Keratinocyte (primary cell): Measurements from ENCODE around the gene NUP214. TPM values are rescaled to one million over a fixed set of nuclear protein-coding genes. Genes with fewer than 3 reads are reported as not detected.

Experiments
- DNase-seq: peaks from one replicate; pipeline ENCODE4 v3.0.0-alpha.2; 2011; ENCODE audit warnings: low read depth, missing footprints, low spot score
- FAIRE-seq: peaks from 2 replicates; lab custom pipeline; 2011; peaks lifted over from hg19 to GRCh38; lab: Jason Lieb, UNC
- H2AFZ ChIP-seq: 2 replicates; pipeline ENCODE4 v1.6.0; 2012; ENCODE audit warnings: low read length, control low read depth, inconsistent platforms; ENCODE audit not compliant: control insufficient read depth
- H3K27ac ChIP-seq: 2 replicates; pipeline ENCODE4 v1.5.1; 2011; ENCODE audit warnings: low read length; ENCODE audit not compliant: control insufficient read depth, insufficient read depth
- H3K27me3 ChIP-seq: 3 replicates; pipeline ENCODE4 v1.6.0; 2011; ENCODE audit warnings: low read length; ENCODE audit not compliant: control insufficient read depth, insufficient read depth; ENCODE audit errors: extremely low read depth
- H3K36me3 ChIP-seq, 2 experiments: 2 replicates in 1 of 2; 3 replicates in 1 of 2; pipeline ENCODE4 v1.5.1; 2011; ENCODE audit warnings: low read length in 2 of 2, mild to moderate bottlenecking in 1 of 2; ENCODE audit not compliant: control insufficient read depth in 2 of 2, insufficient read depth in 2 of 2; ENCODE audit errors: extremely low read depth in 1 of 2
- H3K4me1 ChIP-seq: 3 replicates; pipeline ENCODE4 v1.5.1; 2011; ENCODE audit warnings: low read length; ENCODE audit not compliant: control insufficient read depth, insufficient read depth; ENCODE audit errors: extremely low read depth
- H3K4me2 ChIP-seq: 3 replicates; pipeline ENCODE4 v1.6.0; 2011; ENCODE audit warnings: low read depth, low read length; ENCODE audit not compliant: control insufficient read depth, insufficient read depth; ENCODE audit errors: extremely low read depth
- H3K4me3 ChIP-seq, 3 experiments: fragments of 200-600 bp in 1 of 3; sonication (generic) in 1 of 3; 2 replicates in 2 of 3; 3 replicates in 1 of 3; pipeline ENCODE4 v1.5.1; 2011 to 2016; ENCODE audit warnings: low read length in 3 of 3, mild to moderate bottlenecking in 3 of 3, control low read depth in 2 of 3, inconsistent platforms in 1 of 3, low read depth in 1 of 3, mixed read lengths in 1 of 3, mixed run types in 1 of 3, moderate library complexity in 1 of 3; ENCODE audit not compliant: control insufficient read depth in 2 of 3, insufficient read depth in 2 of 3; ENCODE audit errors: extremely low read depth in 1 of 3
- H3K79me2 ChIP-seq: 2 replicates; pipeline ENCODE4 v1.6.0; 2012; ENCODE audit warnings: low read length; ENCODE audit not compliant: control insufficient read depth, insufficient read depth
- H3K9ac ChIP-seq: 3 replicates; pipeline ENCODE4 v1.6.0; 2011; ENCODE audit warnings: low read length; ENCODE audit not compliant: control insufficient read depth, insufficient read depth; ENCODE audit errors: extremely low read depth
- H3K9me1 ChIP-seq: 3 replicates; pipeline ENCODE4 v1.6.0; 2011; ENCODE audit warnings: low read length; ENCODE audit not compliant: control insufficient read depth, insufficient read depth; ENCODE audit errors: extremely low read depth
- H3K9me3 ChIP-seq: 2 replicates; pipeline ENCODE4 v1.5.1; 2012; ENCODE audit warnings: low read depth, low read length; ENCODE audit not compliant: control insufficient read depth
- H4K20me1 ChIP-seq: 3 replicates; pipeline ENCODE4 v1.6.0; 2011; ENCODE audit warnings: low read length; ENCODE audit not compliant: control insufficient read depth, insufficient read depth; ENCODE audit errors: extremely low read depth
- EZH2 ChIP-seq: IDR thresholded peaks from one replicate; pipeline ENCODE4 v1.6.1; 2012; ENCODE audit warnings: inconsistent platforms, mild to moderate bottlenecking, low read length, moderate library complexity
- dilution Hi-C: fragments of 300-500 bp; cut with MboI; formaldehyde crosslinking; loops from one replicate; pipeline ENCODE4 v1.7.0; 2020; ENCODE audit warnings: low sequenced_read_pairs; ENCODE audit not compliant: extremely low pct_ligation_motif_present
- polyA plus RNA-seq, 5 experiments: library from polyadenylated mRNA; depleted of rRNA in 3 of 5; stranded (reverse) in 3 of 5; stranded (forward) in 1 of 5; unstranded in 1 of 5; fragments of >200 nt; gene quantifications; 1 replicate in 1 of 5; 2 replicates in 3 of 5; 3 replicates in 1 of 5; pipeline versions ENCODE4 v1.2.1 to v1.2.3, GENCODE V29; 2011 to 2012; ENCODE audit warnings: missing spikeins in 2 of 5, low read depth in 1 of 5, low replicate concordance in 1 of 5
- TF ChIP-seq, protein P1 (sequence below), 3 experiments: IDR thresholded peaks in 1 of 3; conservative IDR thresholded peaks in 1 of 3; optimal IDR thresholded peaks in 1 of 3; 2 replicates in 2 of 3; 3 replicates in 1 of 3; pipeline versions ENCODE3 to v1.5.1; 2011; ENCODE audit warnings: low read length in 3 of 3, mild to moderate bottlenecking in 3 of 3, moderate library complexity in 2 of 3, control low read depth in 1 of 3, inconsistent platforms in 1 of 3; ENCODE audit not compliant: insufficient read depth in 2 of 3; ENCODE audit errors: extremely low read depth in 1 of 3

Gene NUP214
- polyA plus RNA-seq, 1 donor (not counting 4 experiments of a cell fraction or from before 2014, with no cell fraction given), result 7.3 TPM

GRCh38 chr9:131105952-131106351 is 19.4 kb upstream of the NUP214 start:
- no peak for TF ChIP-seq EZH2
- TF ChIP-seq, protein P1, sequence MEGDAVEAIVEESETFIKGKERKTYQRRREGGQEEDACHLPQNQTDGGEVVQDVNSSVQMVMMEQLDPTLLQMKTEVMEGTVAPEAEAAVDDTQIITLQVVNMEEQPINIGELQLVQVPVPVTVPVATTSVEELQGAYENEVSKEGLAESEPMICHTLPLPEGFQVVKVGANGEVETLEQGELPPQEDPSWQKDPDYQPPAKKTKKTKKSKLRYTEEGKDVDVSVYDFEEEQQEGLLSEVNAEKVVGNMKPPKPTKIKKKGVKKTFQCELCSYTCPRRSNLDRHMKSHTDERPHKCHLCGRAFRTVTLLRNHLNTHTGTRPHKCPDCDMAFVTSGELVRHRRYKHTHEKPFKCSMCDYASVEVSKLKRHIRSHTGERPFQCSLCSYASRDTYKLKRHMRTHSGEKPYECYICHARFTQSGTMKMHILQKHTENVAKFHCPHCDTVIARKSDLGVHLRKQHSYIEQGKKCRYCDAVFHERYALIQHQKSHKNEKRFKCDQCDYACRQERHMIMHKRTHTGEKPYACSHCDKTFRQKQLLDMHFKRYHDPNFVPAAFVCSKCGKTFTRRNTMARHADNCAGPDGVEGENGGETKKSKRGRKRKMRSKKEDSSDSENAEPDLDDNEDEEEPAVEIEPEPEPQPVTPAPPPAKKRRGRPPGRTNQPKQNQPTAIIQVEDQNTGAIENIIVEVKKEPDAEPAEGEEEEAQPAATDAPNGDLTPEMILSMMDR (optimal IDR thresholded peaks at IDR 0.05 in 1 of 3, IDR thresholded peaks at IDR 0.05 in 1 of 3, conservative IDR thresholded peaks at IDR 0.05 in 1 of 3; ENCODE audit: extremely low read depth in 1 of 3, insufficient read depth in 2 of 3, low read length in 3 of 3), result no peak
- H3K4me3 ChIP-seq, result no peak overlapping the region
- no peaks in the 10 kb centered on the region for H3K79me2 ChIP-seq
- no peak overlapping the region for H3K27ac ChIP-seq
- FAIRE-seq (no peak), DNase-seq (no peak)
- dilution Hi-C loops, result no loop called here
- H2AFZ ChIP-seq, result no peak overlapping the region
- H3K36me3 ChIP-seq, result no peaks in the 10 kb centered on the region
- no peak overlapping the region for H3K9ac ChIP-seq
- H4K20me1 ChIP-seq, result no peaks in the 10 kb centered on the region
- no peaks in the 10 kb centered on the region for H3K9me3 ChIP-seq
- no peaks in the 10 kb centered on the region for H3K27me3 ChIP-seq
- no peak overlapping the region for H3K4me2 ChIP-seq
- H3K9me1 ChIP-seq, result no peaks in the 10 kb centered on the region
- no peaks in the 10 kb centered on the region for H3K4me1 ChIP-seq

DNA sequence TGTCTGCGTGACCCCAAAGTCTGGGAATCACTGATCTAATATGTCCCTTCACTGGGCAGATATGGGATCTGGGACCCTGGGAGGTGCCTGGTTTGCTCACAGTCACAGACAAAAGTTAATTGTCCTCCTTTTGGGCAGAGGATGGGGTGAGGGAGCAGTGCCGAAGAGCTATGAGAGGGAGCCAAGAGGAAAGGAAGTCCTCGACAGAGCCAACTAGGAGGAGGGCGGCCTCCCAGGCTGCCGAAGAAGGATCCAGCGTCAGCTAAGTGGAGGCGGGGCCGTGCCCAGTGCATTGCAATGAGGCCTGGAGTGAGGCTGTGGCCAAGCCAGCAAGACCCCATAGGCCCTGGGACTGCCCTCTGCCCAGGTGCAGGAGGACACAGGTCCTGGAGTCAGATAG is 17.6 kb upstream of the NUP214 start:
- no peaks in the 10 kb centered on the region for H3K27me3 ChIP-seq
- H3K4me3 ChIP-seq, result no peak overlapping the region
- peaks cover 7% of the 10 kb centered on the region for H3K4me1 ChIP-seq
- no peak overlapping the region for H3K9ac ChIP-seq
- no peak overlapping the region for H3K4me2 ChIP-seq
- no peaks in the 10 kb centered on the region for H3K79me2 ChIP-seq
- no peak overlapping the region for H3K27ac ChIP-seq
- DNase-seq (no peak), FAIRE-seq (no peak)
- no peaks in the 10 kb centered on the region for H3K9me1 ChIP-seq
- TF ChIP-seq, protein P1 (optimal IDR thresholded peaks at IDR 0.05 in 1 of 3, IDR thresholded peaks at IDR 0.05 in 1 of 3, conservative IDR thresholded peaks at IDR 0.05 in 1 of 3; ENCODE audit: extremely low read depth in 1 of 3, insufficient read depth in 2 of 3, low read length in 3 of 3), result no peak
- no peak for TF ChIP-seq EZH2
- no peaks in the 10 kb centered on the region for H3K9me3 ChIP-seq
- H4K20me1 ChIP-seq, result no peaks in the 10 kb centered on the region
- no peaks in the 10 kb centered on the region for H3K36me3 ChIP-seq
- H2AFZ ChIP-seq, result no peak overlapping the region
- dilution Hi-C loops, result no loop called here
